Right atrium auricular region (tissue), 2 donors: ENCODE results near the gene NFKBIL1. TPM values are rescaled to one million over a fixed set of nuclear protein-coding genes. Genes with fewer than 3 reads are reported as not detected.

Experiments used
- DNase-seq: peaks from one replicate; pipeline ENCODE4 v3.0.0-alpha.2; 2019; ENCODE audit warnings: low spot score
- H3K27ac ChIP-seq, 2 donors: fragments of 200-600 bp; sonication (generic); 1 replicate in 1 of 2; 2 replicates in 1 of 2; pipeline ENCODE4 v1.5.1; 2016 to 2019
- H3K27me3 ChIP-seq, 2 donors: fragments of 200-600 bp; sonication (generic); one replicate each; pipeline versions ENCODE4 v1.5.1 to v1.6.0; 2017 to 2019
- H3K36me3 ChIP-seq: fragments of 200-600 bp; sonication (generic); one replicate; pipeline ENCODE4 v1.5.1; 2016
- H3K4me1 ChIP-seq, 2 donors: fragments of 200-600 bp; sonication (generic); one replicate each; pipeline versions ENCODE4 v1.5.1 to v1.6.0; 2017 to 2019
- H3K4me3 ChIP-seq, 2 donors: fragments of 200-600 bp; sonication (generic); 1 replicate in 1 of 2; 2 replicates in 1 of 2; pipeline ENCODE4 v1.5.1; 2017 to 2019; ENCODE audit warnings: mild to moderate bottlenecking in 1 of 2, moderate library complexity in 1 of 2
- H3K9me3 ChIP-seq, 2 donors: fragments of 200-600 bp; sonication (generic); one replicate each; pipeline ENCODE4 v1.5.1; 2019
- CTCF ChIP-seq, 2 donors: fragments of 200-600 bp; sonication (generic); IDR thresholded peaks; one replicate each; pipeline ENCODE4 v1.5.1; 2019; ENCODE audit warnings: antibody characterized with exemption in 2 of 2
- total RNA-seq, 2 donors: library from RNA; depleted of rRNA; stranded (reverse); fragments of >200 nt; gene quantifications; one replicate each; pipeline ENCODE4 v1.1.0, GENCODE V29; 2016

Gene NFKBIL1
- total RNA-seq, 2 donors from 2014 or later = 12.9 to 18.4 TPM

- H3K27ac ChIP-seq = peak overlapping the region; percentile 53 to 54
- no peak for TF ChIP-seq CTCF (IDR thresholded peaks at IDR 0.05)
- H3K9me3 ChIP-seq = no peaks in the 10 kb centered on the region
- peaks cover 36% of the 10 kb centered on the region for H3K36me3 ChIP-seq
- DNase-seq = no peak
- peaks cover 0 to 39% of the 10 kb centered on the region in 2 donors for H3K4me1 ChIP-seq
- H3K4me3 ChIP-seq = no peak overlapping the region
- H3K27me3 ChIP-seq = no peaks in the 10 kb centered on the region
These were observed 12.2 kb downstream of the NFKBIL1 start for GRCh38 chr6:31559606-31559957.

DNA sequence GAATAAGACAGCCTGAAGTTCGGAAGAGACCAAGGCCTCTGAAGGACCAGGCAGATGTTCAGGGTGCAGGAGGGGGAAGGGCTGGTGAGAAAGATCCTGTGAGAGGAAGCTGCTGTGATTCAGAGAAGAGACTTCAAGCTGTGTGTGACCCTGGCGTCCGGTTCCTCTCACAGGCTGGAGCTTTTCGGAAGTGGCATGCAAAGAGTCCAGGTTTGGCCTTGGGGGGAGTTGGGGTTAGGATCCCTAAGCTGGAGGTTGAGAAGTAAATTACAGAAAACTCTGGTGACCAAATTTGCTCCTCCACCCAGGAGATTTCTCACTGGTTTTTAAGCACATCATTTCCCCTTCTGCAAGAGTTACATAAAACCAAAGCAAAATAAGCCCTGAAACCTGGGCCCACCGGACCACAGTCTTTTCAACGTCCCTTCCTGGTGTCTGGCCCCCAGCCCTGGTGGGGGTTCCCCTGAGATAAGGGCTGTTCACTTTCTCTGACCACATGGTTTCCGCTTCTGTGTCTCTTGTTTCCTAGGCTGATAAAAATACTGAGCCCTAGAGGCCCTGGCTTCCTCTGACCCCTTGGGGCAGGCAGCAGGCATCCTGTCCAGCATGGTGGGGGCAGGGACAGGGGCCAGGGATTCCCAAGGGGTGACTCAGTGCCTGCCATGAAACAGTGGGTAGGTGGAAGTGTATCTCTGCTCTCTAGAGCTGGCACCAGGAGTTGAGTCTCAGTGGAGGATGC lies 12.7 kb downstream of the NFKBIL1 start:
- H3K27me3 ChIP-seq = no peaks in the 10 kb centered on the region
- H3K27ac ChIP-seq = peak overlapping the region; percentile 53 to 54
- no peak overlapping the region for H3K4me3 ChIP-seq
- H3K36me3 ChIP-seq = peaks cover 36% of the 10 kb centered on the region
- no peak for TF ChIP-seq CTCF (IDR thresholded peaks at IDR 0.05)
- DNase-seq = peak; percentile 74
- no peaks in the 10 kb centered on the region for H3K9me3 ChIP-seq
- H3K4me1 ChIP-seq = peaks cover 0 to 39% of the 10 kb centered on the region in 2 donors

- peaks cover 0 to 39% of the 10 kb centered on the region in 2 donors for H3K4me1 ChIP-seq
These were observed 13.3 kb downstream of the NFKBIL1 start for GRCh38 chr6:31560697-31561058.

GRCh38 chr6:31567531-31568370 lies 20.3 kb downstream of the NFKBIL1 start:
- Histone ChIP-seq H3K4me3 (no peak overlapping the region), H3K9me3 (no peaks in the 10 kb centered on the region), H3K27me3 (no peaks in the 10 kb centered on the region), H3K27ac (no peak overlapping the region), H3K36me3 (no peaks in the 10 kb centered on the region), H3K4me1 (no peaks in the 10 kb centered on the region)
- no peak for DNase-seq
- TF ChIP-seq CTCF (IDR thresholded peaks at IDR 0.05) = no peak

More at GRCh38 chr6:31560697-31561058, 13.3 kb downstream of the NFKBIL1 start:
- no peak overlapping the region for H3K4me3 ChIP-seq
- no peaks in the 10 kb centered on the region for H3K27me3 ChIP-seq
- H3K27ac ChIP-seq = peak overlapping the region; percentile 53 to 54
- no peak for TF ChIP-seq CTCF (IDR thresholded peaks at IDR 0.05)
- DNase-seq = no peak
- peaks cover 36% of the 10 kb centered on the region for H3K36me3 ChIP-seq
- no peaks in the 10 kb centered on the region for H3K9me3 ChIP-seq

- Histone ChIP-seq H3K4me3 (no peak overlapping the region), H3K27ac (no peak overlapping the region), H3K4me1 (no peaks in the 10 kb centered on the region), H3K36me3 (no peaks in the 10 kb centered on the region), H3K9me3 (no peaks in the 10 kb centered on the region), H3K27me3 (no peaks in the 10 kb centered on the region)
- TF ChIP-seq CTCF (IDR thresholded peaks at IDR 0.05) = no peak
- no peak for DNase-seq
These were observed 21.1 kb downstream of the NFKBIL1 start for GRCh38 chr6:31568537-31568961.
